ENCODE data around the gene EPHX1. TPM values are rescaled to one million over a fixed set of nuclear protein-coding genes. Genes with fewer than 3 reads are reported as not detected.

The EPHX1 gene
- total and polyA plus RNA-seq, 10 of the 15 experiments (the other 5 are each of a cell fraction or from before 2014, with no cell fraction given), result 0.33 to 2.9 (median 0.78) TPM; not detected in 2

DNA sequence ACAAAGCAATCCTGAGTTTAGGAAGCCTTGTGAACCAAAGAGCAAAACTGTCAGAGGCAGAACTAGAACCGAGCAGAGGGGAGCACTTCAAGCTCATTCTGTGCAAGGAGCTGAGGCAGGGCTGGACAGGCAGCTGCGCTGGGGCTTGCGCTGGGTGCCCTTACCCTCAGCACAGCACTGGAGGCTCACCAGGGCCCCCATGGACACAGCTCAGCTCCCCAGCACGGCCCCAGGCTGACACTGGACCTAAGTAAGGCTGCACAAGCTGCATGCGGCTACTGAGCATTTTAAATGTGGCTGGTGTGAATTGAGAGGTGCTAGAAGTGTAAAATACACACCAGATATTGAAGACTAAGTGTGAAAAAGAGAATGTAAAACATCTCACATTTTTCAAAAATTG is 50.2 kb downstream of the EPHX1 start (continued):
- TF ChIP-seq, protein P1, sequence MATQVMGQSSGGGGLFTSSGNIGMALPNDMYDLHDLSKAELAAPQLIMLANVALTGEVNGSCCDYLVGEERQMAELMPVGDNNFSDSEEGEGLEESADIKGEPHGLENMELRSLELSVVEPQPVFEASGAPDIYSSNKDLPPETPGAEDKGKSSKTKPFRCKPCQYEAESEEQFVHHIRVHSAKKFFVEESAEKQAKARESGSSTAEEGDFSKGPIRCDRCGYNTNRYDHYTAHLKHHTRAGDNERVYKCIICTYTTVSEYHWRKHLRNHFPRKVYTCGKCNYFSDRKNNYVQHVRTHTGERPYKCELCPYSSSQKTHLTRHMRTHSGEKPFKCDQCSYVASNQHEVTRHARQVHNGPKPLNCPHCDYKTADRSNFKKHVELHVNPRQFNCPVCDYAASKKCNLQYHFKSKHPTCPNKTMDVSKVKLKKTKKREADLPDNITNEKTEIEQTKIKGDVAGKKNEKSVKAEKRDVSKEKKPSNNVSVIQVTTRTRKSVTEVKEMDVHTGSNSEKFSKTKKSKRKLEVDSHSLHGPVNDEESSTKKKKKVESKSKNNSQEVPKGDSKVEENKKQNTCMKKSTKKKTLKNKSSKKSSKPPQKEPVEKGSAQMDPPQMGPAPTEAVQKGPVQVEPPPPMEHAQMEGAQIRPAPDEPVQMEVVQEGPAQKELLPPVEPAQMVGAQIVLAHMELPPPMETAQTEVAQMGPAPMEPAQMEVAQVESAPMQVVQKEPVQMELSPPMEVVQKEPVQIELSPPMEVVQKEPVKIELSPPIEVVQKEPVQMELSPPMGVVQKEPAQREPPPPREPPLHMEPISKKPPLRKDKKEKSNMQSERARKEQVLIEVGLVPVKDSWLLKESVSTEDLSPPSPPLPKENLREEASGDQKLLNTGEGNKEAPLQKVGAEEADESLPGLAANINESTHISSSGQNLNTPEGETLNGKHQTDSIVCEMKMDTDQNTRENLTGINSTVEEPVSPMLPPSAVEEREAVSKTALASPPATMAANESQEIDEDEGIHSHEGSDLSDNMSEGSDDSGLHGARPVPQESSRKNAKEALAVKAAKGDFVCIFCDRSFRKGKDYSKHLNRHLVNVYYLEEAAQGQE (IDR thresholded peaks at IDR 0.05; ENCODE audit: low read depth, low read length), result no peak
- no peak for TF ChIP-seq EGR1 (IDR thresholded peaks at IDR 0.05; ENCODE audit: borderline replicate concordance in 1 of 2, low read depth in 2 of 2, low read length in 2 of 2)
- TF ChIP-seq MTA2 (IDR thresholded peaks at IDR 0.05; ENCODE audit: low read depth), result no peak

DNA sequence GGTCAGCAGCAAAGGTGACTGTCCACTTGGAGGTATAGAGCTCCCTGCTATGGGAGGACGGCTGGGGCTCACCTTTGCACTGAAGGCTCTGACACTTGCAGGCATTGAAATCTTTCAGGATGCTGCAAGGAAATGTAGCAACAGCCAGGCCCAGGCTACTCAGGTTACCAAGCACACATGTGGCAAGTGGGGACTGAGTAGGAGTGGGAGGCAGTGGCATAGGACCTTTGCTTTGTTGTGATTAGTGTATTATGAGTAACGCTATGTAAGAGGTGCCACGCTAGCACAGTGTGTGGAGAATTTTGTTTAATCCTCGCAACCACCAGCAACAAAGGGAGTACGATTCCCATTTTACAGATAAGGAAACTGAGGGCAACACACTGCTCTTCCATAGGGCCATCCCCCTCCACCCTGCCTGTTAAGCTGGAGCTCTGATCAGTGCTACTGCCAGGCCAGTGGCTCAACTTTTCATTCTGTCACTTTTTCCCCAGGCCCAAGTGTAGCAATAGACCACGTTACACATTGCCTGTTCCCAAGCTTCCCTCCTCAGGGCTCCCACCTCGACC is 51.0 kb downstream of the EPHX1 start:
- BruUV-seq (replicated peaks), result no TSS peak
- H3K79me2 ChIP-seq (ENCODE audit: control insufficient read depth, insufficient read depth, low read length), result no peaks in the 10 kb centered on the region
- intact Hi-C loops (cut with micrococcal nuclease; ENCODE audit: unreplicated experiment), result no loop called here
- TF ChIP-seq, protein P2, sequence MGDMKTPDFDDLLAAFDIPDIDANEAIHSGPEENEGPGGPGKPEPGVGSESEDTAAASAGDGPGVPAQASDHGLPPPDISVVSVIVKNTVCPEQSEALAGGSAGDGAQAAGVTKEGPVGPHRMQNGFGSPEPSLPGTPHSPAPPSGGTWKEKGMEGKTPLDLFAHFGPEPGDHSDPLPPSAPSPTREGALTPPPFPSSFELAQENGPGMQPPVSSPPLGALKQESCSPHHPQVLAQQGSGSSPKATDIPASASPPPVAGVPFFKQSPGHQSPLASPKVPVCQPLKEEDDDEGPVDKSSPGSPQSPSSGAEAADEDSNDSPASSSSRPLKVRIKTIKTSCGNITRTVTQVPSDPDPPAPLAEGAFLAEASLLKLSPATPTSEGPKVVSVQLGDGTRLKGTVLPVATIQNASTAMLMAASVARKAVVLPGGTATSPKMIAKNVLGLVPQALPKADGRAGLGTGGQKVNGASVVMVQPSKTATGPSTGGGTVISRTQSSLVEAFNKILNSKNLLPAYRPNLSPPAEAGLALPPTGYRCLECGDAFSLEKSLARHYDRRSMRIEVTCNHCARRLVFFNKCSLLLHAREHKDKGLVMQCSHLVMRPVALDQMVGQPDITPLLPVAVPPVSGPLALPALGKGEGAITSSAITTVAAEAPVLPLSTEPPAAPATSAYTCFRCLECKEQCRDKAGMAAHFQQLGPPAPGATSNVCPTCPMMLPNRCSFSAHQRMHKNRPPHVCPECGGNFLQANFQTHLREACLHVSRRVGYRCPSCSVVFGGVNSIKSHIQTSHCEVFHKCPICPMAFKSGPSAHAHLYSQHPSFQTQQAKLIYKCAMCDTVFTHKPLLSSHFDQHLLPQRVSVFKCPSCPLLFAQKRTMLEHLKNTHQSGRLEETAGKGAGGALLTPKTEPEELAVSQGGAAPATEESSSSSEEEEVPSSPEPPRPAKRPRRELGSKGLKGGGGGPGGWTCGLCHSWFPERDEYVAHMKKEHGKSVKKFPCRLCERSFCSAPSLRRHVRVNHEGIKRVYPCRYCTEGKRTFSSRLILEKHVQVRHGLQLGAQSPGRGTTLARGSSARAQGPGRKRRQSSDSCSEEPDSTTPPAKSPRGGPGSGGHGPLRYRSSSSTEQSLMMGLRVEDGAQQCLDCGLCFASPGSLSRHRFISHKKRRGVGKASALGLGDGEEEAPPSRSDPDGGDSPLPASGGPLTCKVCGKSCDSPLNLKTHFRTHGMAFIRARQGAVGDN (IDR thresholded peaks at IDR 0.05), result no peak
- TF ChIP-seq SMAD1 (IDR thresholded peaks at IDR 0.05; ENCODE audit: low read depth, partially characterized antibody) (no peak), POLR2AphosphoS5 (IDR thresholded peaks at IDR 0.05; ENCODE audit: low read length) (0 out of 2 replicates have a peak, but pooled peaks have one; percentile 16), RCOR1 (conservative IDR thresholded peaks at IDR 0.05; ENCODE audit: low read depth, low read length) (no peak)
- no peak for FAIRE-seq
- H3K9me3 ChIP-seq (replicated peaks; ENCODE audit: control insufficient read depth, insufficient read depth, low read length), result no peaks in the 10 kb centered on the region
- H3K27ac ChIP-seq (ENCODE audit: control insufficient read depth, insufficient read depth), result no peak overlapping the region
- ATAC-seq, result no peak
- ChIA-PET SMC1A (ENCODE audit: uncharacterized antibody, unreplicated experiment) (no interaction called here), RAD21 (ENCODE audit: unreplicated experiment) (no interaction called here), CTCF (no interaction called here), POLR2A (no interaction called here)
- in situ Hi-C loops (cut with MboI), result no loop called here
- no peak overlapping the region for H3K4me2 ChIP-seq (ENCODE audit: control insufficient read depth, insufficient read depth)
- H3K9ac ChIP-seq (ENCODE audit: control insufficient read depth, insufficient read depth, low read length), result no peak overlapping the region
- DNase-seq (ENCODE audit: low read depth, low spot score), result no peak
- no peak overlapping the region for H2AFZ ChIP-seq (ENCODE audit: control insufficient read depth, low read depth, low read length)
- H3K36me3 ChIP-seq (ENCODE audit: control insufficient read depth in 2 of 2, insufficient read depth in 2 of 2, low read length in 1 of 2), result peaks cover 14 to 15% of the 10 kb centered on the region in 2 experiments
- H4K20me1 ChIP-seq (ENCODE audit: control insufficient read depth, insufficient read depth), result no peaks in the 10 kb centered on the region
- no peaks in the 10 kb centered on the region for H3K27me3 ChIP-seq (replicated peaks in 1 of 2; ENCODE audit: control insufficient read depth in 2 of 2, insufficient read depth in 2 of 2, low read length in 1 of 2)
- H3K4me3 ChIP-seq, result no peak overlapping the region
- peaks cover 2% of the 10 kb centered on the region for H3K4me1 ChIP-seq (ENCODE audit: control insufficient read depth, insufficient read depth, low read length)
- 88% methylated on average over 7 of the region's 7 CpGs for WGBS (ENCODE audit: insufficient coverage, insufficient replicate concordance, low lambda C conversion rate, missing lambda C conversion rate)
